ENCODE results near the gene RPN2.

Gene RPN2

DNA sequence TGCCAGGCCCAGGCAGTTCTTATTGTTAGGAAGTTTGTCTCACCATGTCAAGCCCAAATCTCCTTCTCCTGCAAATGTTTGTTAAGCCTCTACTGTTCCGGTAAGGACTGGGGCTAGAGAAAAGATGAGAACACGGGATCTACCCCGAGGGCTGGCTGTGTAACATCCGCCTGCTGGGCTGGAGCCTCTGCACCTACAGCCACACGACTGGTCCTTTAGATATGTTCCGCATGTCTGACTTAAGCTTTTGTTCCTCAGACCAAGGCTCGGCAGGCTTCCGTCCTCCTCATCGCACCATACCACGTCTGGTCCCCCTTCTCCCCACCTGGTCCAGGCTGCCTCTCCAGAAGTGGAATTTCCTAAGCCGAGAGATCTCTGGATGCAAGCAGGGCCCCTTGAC is 79.9 kb downstream of the RPN2 start:
- no peak for DNase-seq (ENCODE audit: low read depth)
- no peak overlapping the region for H3K4me3 ChIP-seq (ENCODE audit: low read length)
- no peak for TF ChIP-seq CTCF (IDR thresholded peaks at IDR 0.05; ENCODE audit: insufficient read depth, low read depth, low read length, missing control alignments)

DNA sequence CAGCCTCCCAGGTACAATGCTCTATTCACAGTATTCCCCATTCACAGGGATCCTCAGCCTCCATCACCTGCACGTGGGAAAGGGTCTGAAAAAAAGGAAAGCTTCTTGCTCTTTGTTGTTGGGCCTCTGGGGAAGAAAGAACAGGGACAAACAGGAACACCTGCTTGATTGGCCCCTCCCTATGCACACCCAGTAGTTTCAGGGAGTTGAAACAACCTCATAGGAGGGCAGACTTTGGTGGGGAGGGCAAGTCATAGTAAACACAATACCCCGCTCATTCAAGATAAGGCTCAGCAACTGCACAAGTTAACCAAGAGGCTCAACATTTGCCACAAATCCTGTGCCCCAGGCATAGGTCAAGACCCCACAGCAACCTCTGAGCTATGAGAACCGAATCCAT is 80.7 kb downstream of the RPN2 start:
- no peak for DNase-seq (ENCODE audit: low read depth)
- H3K4me3 ChIP-seq (ENCODE audit: low read length) = no peak overlapping the region
- no peak for TF ChIP-seq CTCF (IDR thresholded peaks at IDR 0.05; ENCODE audit: insufficient read depth, low read depth, low read length, missing control alignments)

DNA sequence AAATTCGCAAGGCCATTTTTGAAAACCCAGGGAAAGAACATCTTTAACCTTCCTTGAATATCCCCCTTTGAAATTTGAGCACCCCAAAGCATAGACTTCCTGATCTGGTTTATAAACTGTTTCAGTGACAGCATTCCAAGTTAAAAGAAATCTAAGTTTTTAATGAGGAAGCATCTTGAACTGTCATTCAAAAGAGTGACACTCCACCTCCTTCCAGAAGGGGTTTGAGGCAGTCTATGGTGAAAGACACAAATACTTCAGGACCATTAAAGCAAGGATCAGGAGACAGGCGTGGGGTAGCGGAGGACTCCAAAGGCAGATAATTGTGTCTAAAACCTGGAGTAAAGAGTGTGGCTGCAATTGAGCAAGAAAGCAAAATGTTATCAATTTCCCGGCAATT is 81.8 kb downstream of the RPN2 start:
- no peak for DNase-seq (ENCODE audit: low read depth)
- H3K4me3 ChIP-seq (ENCODE audit: low read length) = no peak overlapping the region
- no peak for TF ChIP-seq CTCF (IDR thresholded peaks at IDR 0.05; ENCODE audit: insufficient read depth, low read depth, low read length, missing control alignments)

GRCh38 chr20:37261714-37262113 is 82.6 kb downstream of the RPN2 start, which contains the start of gene GHRH:
Gene GHRH (minus strand): TSS chr20:37261814. CDS start chr20:37256889, 4,925 bp downstream.
- DNase-seq (ENCODE audit: low read depth) = no peak
- H3K4me3 ChIP-seq (ENCODE audit: low read length) = no peak within 1 kb of the TSS
- TF ChIP-seq CTCF (IDR thresholded peaks at IDR 0.05; ENCODE audit: insufficient read depth, low read depth, low read length, missing control alignments) = no peak

GRCh38 chr20:37262505-37262904 is 83.4 kb downstream of the RPN2 start:
- no peak overlapping the region for H3K4me3 ChIP-seq (ENCODE audit: low read length)
- no peak for TF ChIP-seq CTCF (IDR thresholded peaks at IDR 0.05; ENCODE audit: insufficient read depth, low read depth, low read length, missing control alignments)
- peak; percentile 66 for DNase-seq (ENCODE audit: low read depth)

DNA sequence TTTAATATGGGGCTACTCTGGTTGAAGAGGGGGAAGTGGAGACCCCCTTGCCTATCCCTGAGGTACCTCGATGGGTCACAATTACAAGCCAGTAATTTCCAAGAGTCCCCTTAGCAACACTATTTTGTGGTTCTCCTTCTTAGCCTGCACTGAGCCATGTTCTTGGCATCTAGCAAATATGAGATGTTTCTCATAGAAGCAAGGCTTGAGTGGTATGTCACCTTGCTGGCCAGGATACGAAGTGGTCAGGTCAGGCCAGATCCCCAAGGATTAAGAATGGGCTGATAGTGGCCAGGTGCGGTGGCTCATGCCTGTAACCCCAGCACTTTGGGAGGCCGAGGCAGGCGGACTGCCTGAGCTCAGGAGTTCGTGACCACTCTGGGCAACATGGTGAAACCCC is 84.6 kb downstream of the RPN2 start:
- TF ChIP-seq CTCF (IDR thresholded peaks at IDR 0.05; ENCODE audit: insufficient read depth, low read depth, low read length, missing control alignments) = no peak
- H3K4me3 ChIP-seq (ENCODE audit: low read length) = no peak overlapping the region
- no peak for DNase-seq (ENCODE audit: low read depth)

GRCh38 chr20:37265152-37265551 is 86.0 kb downstream of the RPN2 start:
- DNase-seq (ENCODE audit: low read depth) = peak; percentile 18
- no peak for TF ChIP-seq CTCF (IDR thresholded peaks at IDR 0.05; ENCODE audit: insufficient read depth, low read depth, low read length, missing control alignments)
- H3K4me3 ChIP-seq (ENCODE audit: low read length) = no peak overlapping the region
